Type B pancreatic cell (in vitro differentiated cells): ENCODE results near the gene CHMP2A. TPM values are rescaled to one million over a fixed set of nuclear protein-coding genes. Genes with fewer than 3 reads are reported as not detected.
A peak's percentile ranks its signal among the peaks of the same experiment; 100 is the strongest.

Experiments used
- DNase-seq: peaks from one replicate; pipeline ENCODE4 v3.0.0; 2021; ENCODE audit warnings: mixed read lengths; ENCODE audit not compliant: unreplicated experiment; ENCODE audit errors: extremely low spot score
- H3K27ac Mint-ChIP-seq: 2 replicates; pipeline ENCODE4 v1.8.0; 2021; ENCODE audit warnings: mild to moderate bottlenecking, mixed read lengths
- H3K27me3 Mint-ChIP-seq: 2 replicates; pipeline ENCODE4 v1.8.0; 2021; ENCODE audit warnings: mixed read lengths
- H3K36me3 Mint-ChIP-seq: 2 replicates; pipeline ENCODE4 v1.8.0; 2021; ENCODE audit warnings: mixed read lengths
- H3K4me1 Mint-ChIP-seq: one replicate; pipeline ENCODE4 v1.8.0; 2021; ENCODE audit warnings: mixed read lengths; ENCODE audit not compliant: unreplicated experiment
- H3K4me3 Mint-ChIP-seq: 2 replicates; pipeline ENCODE4 v1.8.0; 2021; ENCODE audit warnings: mild to moderate bottlenecking, mixed read lengths
- H3K9me3 Mint-ChIP-seq: 2 replicates; pipeline ENCODE4 v1.8.0; 2021; ENCODE audit warnings: mixed read lengths
- CTCF ChIP-seq: fragments of 200-600 bp; sonication (generic); conservative IDR thresholded peaks from 2 replicates; pipeline ENCODE4 v1.5.0; 2021; ENCODE audit warnings: antibody characterized with exemption, mild to moderate bottlenecking
- total RNA-seq: library from RNA; stranded (reverse); gene quantifications from 2 replicates; pipeline ENCODE4 v1.2.1, GENCODE V29; 2021; ENCODE audit warnings: low replicate concordance

Gene CHMP2A
- total RNA-seq, 1 donor from 2014 or later, result 86.5 TPM

GRCh38 chr19:58516964-58517833, 37.7 kb downstream of the CHMP2A start:
- peaks cover 21% of the 10 kb centered on the region for H3K4me1 Mint-ChIP-seq
- no peaks in the 10 kb centered on the region for H3K9me3 Mint-ChIP-seq
- H3K36me3 Mint-ChIP-seq, result peaks cover 5% of the 10 kb centered on the region
- peak overlapping the region; percentile 98 for H3K27ac Mint-ChIP-seq
- TF ChIP-seq CTCF, result no peak
- no peak for DNase-seq
- H3K4me3 Mint-ChIP-seq, result no peak overlapping the region
- H3K27me3 Mint-ChIP-seq, result no peaks in the 10 kb centered on the region

- Mint-ChIP-seq H3K36me3 (peaks cover 5% of the 10 kb centered on the region), H3K4me1 (peaks cover 21% of the 10 kb centered on the region), H3K27me3 (no peaks in the 10 kb centered on the region), H3K9me3 (no peaks in the 10 kb centered on the region), H3K4me3 (peak overlapping the region; percentile 58), H3K27ac (no peak overlapping the region)
- TF ChIP-seq CTCF, result no peak
- DNase-seq, result no peak
Observed at GRCh38 chr19:58516246-58516836, 38.6 kb downstream of the CHMP2A start.

- TF ChIP-seq CTCF, result no peak
- Mint-ChIP-seq H3K4me1 (peaks cover 17% of the 10 kb centered on the region), H3K9me3 (no peaks in the 10 kb centered on the region), H3K4me3 (peak overlapping the region; percentile 58), H3K27ac (peak overlapping the region; percentile 73), H3K27me3 (no peaks in the 10 kb centered on the region), H3K36me3 (peaks cover 5% of the 10 kb centered on the region)
- no peak for DNase-seq
Observed at GRCh38 chr19:58515259-58515658, 39.6 kb downstream of the CHMP2A start.

GRCh38 chr19:58514564-58515022, 40.3 kb downstream of the CHMP2A start:
- Mint-ChIP-seq H3K27ac (peak overlapping the region; percentile 70), H3K9me3 (no peaks in the 10 kb centered on the region), H3K4me1 (peaks cover 13% of the 10 kb centered on the region), H3K27me3 (no peaks in the 10 kb centered on the region), H3K4me3 (peak overlapping the region; percentile 87), H3K36me3 (peaks cover 5% of the 10 kb centered on the region)
- no peak for TF ChIP-seq CTCF
- no peak for DNase-seq

GRCh38 chr19:58513694-58514563, 41.0 kb downstream of the CHMP2A start:
- no peaks in the 10 kb centered on the region for H3K27me3 Mint-ChIP-seq
- H3K9me3 Mint-ChIP-seq, result no peaks in the 10 kb centered on the region
- DNase-seq, result peak; percentile 96
- H3K4me1 Mint-ChIP-seq, result peaks cover 11% of the 10 kb centered on the region
- H3K36me3 Mint-ChIP-seq, result peaks cover 5% of the 10 kb centered on the region
- H3K4me3 Mint-ChIP-seq, result peak overlapping the region; percentile 87
- peak overlapping the region; percentile 70 for H3K27ac Mint-ChIP-seq
- TF ChIP-seq CTCF, result peak; percentile 98
